ENCODE results near the gene C10orf90. TPM values are rescaled to one million over a fixed set of nuclear protein-coding genes. Genes with fewer than 3 reads are reported as not detected.

C10orf90 gene
- total and polyA plus RNA-seq, 2 experiments from 2014 or later: not detected

DNA sequence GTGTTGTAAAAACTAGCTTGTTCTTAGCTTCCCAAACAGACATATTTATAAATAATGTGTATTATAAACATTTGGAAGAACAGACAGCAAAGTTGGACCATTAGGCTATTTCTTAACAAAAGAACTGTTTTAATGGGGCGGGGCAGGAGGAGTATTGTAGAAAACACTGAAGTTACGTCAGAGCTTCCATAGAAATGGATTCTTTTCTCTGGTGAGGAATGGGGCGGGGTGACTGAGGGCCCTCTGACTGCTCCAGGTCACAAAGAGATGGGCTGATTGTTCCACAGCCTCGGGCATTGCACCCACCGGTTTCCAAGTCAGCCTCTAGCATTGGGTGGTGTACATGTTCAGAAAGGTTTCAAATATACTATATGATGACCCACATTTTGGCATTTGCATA is 245.5 kb downstream of the C10orf90 start:
- DNase-seq (ENCODE audit: low read depth in 1 of 2, low spot score in 1 of 2): no peak
- Histone ChIP-seq H3K27me3 (no peaks in the 10 kb centered on the region), H3K4me3 (no peak overlapping the region), H3K36me3 (no peaks in the 10 kb centered on the region), H3K4me1 (ENCODE audit: low read depth) (no peaks in the 10 kb centered on the region), H3K9me3 (ENCODE audit: low read depth) (no peaks in the 10 kb centered on the region), H3K27ac (no peak overlapping the region)
- TF ChIP-seq, protein P1, sequence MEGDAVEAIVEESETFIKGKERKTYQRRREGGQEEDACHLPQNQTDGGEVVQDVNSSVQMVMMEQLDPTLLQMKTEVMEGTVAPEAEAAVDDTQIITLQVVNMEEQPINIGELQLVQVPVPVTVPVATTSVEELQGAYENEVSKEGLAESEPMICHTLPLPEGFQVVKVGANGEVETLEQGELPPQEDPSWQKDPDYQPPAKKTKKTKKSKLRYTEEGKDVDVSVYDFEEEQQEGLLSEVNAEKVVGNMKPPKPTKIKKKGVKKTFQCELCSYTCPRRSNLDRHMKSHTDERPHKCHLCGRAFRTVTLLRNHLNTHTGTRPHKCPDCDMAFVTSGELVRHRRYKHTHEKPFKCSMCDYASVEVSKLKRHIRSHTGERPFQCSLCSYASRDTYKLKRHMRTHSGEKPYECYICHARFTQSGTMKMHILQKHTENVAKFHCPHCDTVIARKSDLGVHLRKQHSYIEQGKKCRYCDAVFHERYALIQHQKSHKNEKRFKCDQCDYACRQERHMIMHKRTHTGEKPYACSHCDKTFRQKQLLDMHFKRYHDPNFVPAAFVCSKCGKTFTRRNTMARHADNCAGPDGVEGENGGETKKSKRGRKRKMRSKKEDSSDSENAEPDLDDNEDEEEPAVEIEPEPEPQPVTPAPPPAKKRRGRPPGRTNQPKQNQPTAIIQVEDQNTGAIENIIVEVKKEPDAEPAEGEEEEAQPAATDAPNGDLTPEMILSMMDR (IDR thresholded peaks at IDR 0.05; ENCODE audit: low read depth, low read length): no peak

- Histone ChIP-seq H3K27ac (no peak overlapping the region), H3K4me3 (no peak overlapping the region), H3K27me3 (no peaks in the 10 kb centered on the region), H3K4me1 (ENCODE audit: low read depth) (no peaks in the 10 kb centered on the region), H3K36me3 (no peaks in the 10 kb centered on the region), H3K9me3 (ENCODE audit: low read depth) (no peaks in the 10 kb centered on the region)
- TF ChIP-seq, protein P1 (IDR thresholded peaks at IDR 0.05; ENCODE audit: low read depth, low read length): no peak
- DNase-seq (ENCODE audit: low read depth in 1 of 2, low spot score in 1 of 2): no peak
Measured at GRCh38 chr10:126423732-126424491, 246.6 kb downstream of the C10orf90 start.

DNA sequence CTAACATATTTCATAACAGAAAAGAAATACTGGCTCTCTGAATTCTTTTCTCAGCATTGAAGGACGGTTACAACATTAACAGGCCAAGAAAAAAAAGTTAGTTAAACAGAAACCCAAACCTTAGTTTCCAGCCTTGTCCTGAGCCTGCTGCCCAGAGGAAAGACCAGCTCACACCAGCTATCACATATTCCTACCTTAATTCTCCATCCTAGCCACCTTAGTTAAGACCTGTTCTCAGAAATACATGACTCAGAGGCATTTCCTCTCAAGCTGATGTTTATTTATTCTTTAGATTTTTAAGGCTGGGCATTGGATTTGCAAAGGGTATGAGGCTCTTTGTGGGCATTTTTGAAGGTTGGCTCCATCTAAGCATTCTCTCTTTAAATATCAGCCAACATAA is 247.9 kb downstream of the C10orf90 start:
- no peak overlapping the region for H3K4me3 ChIP-seq
- no peaks in the 10 kb centered on the region for H3K36me3 ChIP-seq
- no peaks in the 10 kb centered on the region for H3K27me3 ChIP-seq
- TF ChIP-seq, protein P1 (IDR thresholded peaks at IDR 0.05; ENCODE audit: low read depth, low read length): no peak
- DNase-seq (ENCODE audit: low read depth in 1 of 2, low spot score in 1 of 2): no peak
- no peaks in the 10 kb centered on the region for H3K9me3 ChIP-seq (ENCODE audit: low read depth)
- no peak overlapping the region for H3K27ac ChIP-seq
- no peaks in the 10 kb centered on the region for H3K4me1 ChIP-seq (ENCODE audit: low read depth)

DNA sequence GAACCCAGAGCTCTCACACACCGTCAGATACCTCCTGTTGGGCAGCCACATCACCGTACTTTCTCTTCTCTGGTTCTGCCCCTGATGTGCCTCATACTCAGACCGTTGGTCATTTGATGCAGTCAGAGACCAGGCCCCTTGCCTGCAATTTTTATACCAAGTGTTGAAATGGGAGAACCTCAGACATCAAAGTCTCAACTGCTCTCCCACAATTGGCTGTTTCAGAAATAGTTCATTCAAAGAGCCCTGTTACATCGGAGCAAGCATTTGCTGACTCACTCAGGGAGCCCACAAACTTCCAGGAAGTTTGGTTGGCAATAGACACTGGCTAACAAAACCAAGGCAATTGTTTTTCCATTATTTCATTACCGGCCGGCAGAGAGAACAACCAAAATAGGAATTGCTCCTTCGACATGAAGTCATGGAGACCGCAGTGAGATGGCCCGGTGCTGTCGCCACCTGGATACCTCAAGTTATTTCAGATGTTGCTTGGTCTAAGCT is 248.7 kb downstream of the C10orf90 start:
- no peaks in the 10 kb centered on the region for H3K4me1 ChIP-seq (ENCODE audit: low read depth)
- peak in 1 of 2 donors; percentile 96 for DNase-seq (ENCODE audit: low read depth in 1 of 2, low spot score in 1 of 2)
- TF ChIP-seq, protein P1 (IDR thresholded peaks at IDR 0.05; ENCODE audit: low read depth, low read length): no peak
- no peaks in the 10 kb centered on the region for H3K27me3 ChIP-seq
- no peak overlapping the region for H3K4me3 ChIP-seq
- no peaks in the 10 kb centered on the region for H3K36me3 ChIP-seq
- no peaks in the 10 kb centered on the region for H3K9me3 ChIP-seq (ENCODE audit: low read depth)
- H3K27ac ChIP-seq: no peak overlapping the region

- Histone ChIP-seq H3K36me3 (no peaks in the 10 kb centered on the region), H3K27ac (no peak overlapping the region), H3K27me3 (no peaks in the 10 kb centered on the region), H3K4me1 (ENCODE audit: low read depth) (no peaks in the 10 kb centered on the region), H3K4me3 (no peak overlapping the region), H3K9me3 (ENCODE audit: low read depth) (no peaks in the 10 kb centered on the region)
- DNase-seq (ENCODE audit: low read depth in 1 of 2, low spot score in 1 of 2): peak in 1 of 2 donors; percentile 63
- TF ChIP-seq, protein P1 (IDR thresholded peaks at IDR 0.05; ENCODE audit: low read depth, low read length): no peak
Measured at GRCh38 chr10:126420567-126421300, 249.8 kb downstream of the C10orf90 start.

Data from cardiac muscle cell (in vitro differentiated cells and primary cell).